Fibroblast of lung (primary cell): Measurements from ENCODE around the gene SRGAP1.

Experiments
- CTCF ChIP-seq, 2 donors: IDR thresholded peaks in 1 of 2; conservative IDR thresholded peaks in 1 of 2; 1 replicate in 1 of 2; 2 replicates in 1 of 2; pipeline ENCODE4 v1.5.1; 2011 to 2012; ENCODE audit warnings: low read length in 2 of 2, control low read depth in 1 of 2, inconsistent platforms in 1 of 2, low read depth in 1 of 2, mild to moderate bottlenecking in 1 of 2
- EZH2 ChIP-seq: IDR thresholded peaks from 2 replicates; pipeline ENCODE4 v1.5.1; 2012; ENCODE audit warnings: low read length, control low read depth, mild to moderate bottlenecking; ENCODE audit errors: missing control alignments

GRCh38 chr12:64194333-64195149 lies 350.0 kb downstream of the SRGAP1 start:
- TF ChIP-seq CTCF (conservative IDR thresholded peaks at IDR 0.05 in 1 of 2, IDR thresholded peaks at IDR 0.05 in 1 of 2; ENCODE audit: low read depth in 1 of 2, low read length in 2 of 2) (no peak), EZH2 (no peak)
